ENCODE data around the gene RRP1.

Gene RRP1

DNA sequence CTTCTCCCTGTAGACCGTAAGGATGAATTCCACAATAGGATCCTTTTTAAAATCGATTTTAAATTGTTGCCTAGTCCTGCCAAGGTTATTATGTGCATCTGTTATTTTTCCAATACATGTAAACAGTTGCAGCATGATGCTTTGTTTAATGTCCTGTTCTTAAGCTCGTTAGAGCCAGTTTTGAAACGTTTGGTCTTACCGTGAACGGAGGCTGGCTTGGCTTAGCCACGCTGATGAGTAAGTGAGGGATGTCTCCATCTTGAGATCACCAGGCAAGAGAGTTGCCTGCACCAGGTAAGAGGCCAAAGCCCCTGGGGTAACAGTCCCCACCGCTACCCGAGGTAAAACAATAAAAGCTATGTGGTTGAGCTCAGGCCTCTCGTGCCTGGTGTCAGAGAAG lies 30.6 kb upstream of the RRP1 start:
- no peak for DNase-seq

DNA sequence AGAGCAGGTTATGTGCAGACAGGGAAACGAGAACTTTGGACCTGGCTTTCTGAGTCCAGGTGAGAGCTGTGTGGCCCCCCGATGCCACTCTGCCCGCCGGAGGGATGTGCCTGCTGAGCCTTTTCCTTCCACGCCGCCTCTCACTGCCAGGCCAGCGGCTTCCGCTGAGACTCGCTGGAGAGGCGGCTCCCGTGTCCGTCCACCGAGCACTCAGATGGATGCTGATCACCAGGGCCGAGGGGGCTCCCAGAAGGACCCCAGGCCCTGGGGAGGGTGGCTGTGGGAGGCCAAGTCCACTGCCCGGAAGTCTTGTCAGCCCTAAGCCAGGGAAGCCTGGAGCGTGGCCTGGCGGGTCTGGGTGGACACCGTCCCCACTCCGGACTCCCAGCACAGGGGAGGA lies 29.7 kb upstream of the RRP1 start:
- DNase-seq: no peak

DNA sequence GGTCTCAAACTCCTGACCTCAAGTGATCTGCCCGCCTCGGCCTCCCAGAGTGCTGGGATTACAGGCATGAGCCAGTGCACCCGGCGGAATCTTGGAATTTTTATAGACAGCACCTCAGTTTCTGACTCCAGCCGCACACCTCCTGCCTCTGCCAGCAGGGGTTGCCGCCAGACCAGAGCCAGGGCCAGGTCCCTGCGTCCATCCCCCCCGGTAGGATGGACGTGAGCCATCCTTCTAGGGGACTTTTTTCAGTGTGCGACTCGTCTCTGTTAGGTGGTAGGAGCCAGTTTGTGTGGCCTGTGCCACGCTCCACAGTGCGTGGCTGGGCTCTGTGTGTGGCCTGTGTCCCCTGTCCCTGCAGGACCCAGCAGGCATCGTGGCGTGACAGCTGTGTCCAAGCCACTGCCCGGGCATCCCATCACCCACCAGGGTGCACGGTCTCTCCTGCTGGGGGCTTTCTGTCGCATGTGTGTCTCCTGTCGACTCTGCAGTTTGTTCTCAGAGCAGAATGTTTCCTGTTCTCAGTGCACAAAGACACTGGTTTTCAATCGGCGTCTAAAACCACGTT lies 28.9 kb upstream of the RRP1 start:
- DNase-seq: no peak

DNA sequence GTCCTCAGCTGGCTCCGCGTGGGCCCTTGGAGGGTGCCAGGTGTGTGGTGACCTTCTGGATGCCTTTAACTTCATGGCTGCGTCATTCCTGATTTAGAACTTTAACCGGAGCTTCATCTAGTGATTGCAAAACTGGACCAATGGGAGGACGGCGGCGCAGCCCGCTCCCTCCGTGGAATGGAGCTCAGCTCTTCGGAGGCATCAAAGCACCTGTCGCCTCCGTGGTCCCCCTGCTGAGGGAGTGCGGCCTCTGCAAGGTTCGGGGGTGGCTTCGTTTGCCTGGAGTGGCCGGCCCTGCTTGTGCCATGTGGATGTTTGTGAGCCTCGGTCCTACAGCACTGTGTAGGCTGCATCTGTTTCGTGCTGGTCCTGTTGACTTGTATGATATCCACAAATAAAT lies 27.5 kb upstream of the RRP1 start:
- no peak for DNase-seq

DNA sequence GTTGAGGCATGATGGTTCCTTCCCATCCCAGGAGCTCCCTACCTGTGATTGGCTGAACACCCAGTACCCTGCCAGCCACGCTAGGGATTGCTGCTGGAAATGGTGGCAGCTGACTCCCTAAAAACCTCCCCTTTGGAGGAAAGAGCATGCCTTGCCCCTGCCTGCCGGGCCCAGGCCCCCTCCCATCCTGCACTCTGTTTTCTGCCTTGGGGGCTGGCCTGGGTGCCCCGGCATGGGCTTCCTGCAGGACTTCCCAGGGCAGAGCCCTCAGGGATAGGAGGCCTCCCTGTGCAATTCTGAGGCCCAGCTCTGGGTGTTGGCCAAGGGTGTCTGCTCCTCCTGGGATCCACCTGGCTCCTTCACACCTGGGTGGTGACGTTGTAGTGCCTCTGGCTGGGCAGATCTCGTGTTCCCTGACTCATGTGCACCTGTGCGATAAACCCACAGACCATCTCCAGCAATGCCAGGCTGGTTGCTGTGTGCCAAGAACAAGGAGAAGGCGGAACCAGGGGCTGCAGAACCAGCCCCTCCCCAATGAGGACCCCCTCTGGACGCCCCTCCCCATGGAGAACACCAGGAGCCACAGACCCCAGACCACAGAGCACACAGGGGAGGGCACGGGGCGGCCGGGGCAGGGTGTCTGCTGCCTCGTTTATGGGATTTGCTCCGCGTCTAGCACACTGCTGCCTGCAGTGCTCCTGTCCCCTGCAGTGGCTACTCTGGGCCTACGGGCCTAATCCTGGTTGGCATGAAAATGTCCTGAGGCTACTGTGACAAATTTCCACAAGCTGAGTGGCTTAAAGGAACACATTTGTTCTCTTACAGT lies 26.9 kb upstream of the RRP1 start:
- no peak for DNase-seq

DNA sequence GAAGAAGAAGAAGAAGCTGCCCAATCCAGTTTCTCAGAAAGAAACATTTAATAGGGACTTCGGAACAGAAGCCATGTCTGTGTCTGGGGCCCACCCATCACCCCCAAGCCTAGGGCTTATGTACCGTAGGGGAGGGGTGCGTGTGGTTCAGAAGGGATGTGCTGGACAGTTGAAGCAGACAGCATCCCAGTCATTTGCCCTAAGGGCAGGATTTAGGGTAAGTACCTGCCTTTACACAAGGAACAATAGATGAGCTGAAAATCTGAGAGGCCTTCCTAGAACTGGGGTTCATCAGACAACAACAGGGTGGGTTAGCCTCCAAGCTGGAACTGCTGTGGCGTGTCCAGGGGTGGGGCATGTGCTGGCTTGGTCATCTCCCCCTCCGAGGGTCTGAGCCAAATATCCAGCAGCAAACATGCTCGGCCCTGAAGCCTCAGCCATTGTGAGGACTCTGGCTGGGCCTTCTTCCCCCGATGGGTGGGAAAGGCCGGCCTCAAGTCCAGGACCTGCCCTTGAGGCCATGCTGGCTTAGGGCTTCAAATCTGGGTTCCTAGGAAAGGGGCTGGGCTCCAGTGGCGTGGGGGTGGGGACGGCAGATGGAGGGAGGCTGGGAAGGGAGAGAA lies 25.4 kb upstream of the RRP1 start:
- no peak for DNase-seq

DNA sequence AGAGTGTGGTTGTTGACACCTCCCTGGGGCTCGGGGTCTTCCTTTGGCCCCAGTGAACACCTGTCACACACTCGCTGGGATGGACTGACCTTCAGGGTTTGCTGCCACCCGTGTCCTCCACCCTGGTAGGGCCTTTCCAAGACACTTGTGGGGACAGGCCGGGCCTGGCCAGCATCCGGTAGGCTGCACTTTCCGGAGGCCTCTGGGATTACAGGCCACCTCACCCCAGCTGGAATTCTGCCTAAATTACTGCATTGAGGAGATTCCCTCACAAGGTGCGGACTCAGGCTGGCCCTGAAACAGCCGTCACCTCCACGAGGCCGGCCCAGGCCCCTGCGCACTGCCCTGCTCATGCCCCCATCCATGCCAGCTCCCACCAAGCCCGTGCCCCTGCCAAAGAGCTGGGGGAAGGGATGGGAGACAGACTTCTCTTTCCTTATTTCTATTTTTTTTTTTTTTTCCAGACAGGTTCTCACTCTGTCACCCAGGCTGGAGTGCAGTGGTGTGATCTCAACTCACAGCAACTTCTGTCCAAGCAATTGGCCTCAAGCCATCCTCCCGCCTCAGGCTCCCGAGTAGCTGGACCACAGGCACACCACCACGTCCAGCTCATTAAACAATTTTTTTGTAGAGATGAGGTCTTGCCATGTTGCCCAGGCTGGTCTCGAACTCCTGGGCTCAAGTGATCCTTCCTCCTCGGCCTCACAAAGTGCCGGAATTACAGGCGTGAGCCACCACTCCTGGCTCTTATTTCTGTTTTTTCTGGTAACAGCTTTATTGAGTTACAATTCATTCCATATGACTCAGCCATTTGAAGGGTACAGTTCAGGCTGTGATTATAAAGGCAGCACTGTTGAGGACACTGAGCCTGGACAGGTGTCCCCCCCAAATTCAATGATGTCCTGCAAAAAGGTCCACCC lies 24.5 kb upstream of the RRP1 start:
- DNase-seq: no peak

DNA sequence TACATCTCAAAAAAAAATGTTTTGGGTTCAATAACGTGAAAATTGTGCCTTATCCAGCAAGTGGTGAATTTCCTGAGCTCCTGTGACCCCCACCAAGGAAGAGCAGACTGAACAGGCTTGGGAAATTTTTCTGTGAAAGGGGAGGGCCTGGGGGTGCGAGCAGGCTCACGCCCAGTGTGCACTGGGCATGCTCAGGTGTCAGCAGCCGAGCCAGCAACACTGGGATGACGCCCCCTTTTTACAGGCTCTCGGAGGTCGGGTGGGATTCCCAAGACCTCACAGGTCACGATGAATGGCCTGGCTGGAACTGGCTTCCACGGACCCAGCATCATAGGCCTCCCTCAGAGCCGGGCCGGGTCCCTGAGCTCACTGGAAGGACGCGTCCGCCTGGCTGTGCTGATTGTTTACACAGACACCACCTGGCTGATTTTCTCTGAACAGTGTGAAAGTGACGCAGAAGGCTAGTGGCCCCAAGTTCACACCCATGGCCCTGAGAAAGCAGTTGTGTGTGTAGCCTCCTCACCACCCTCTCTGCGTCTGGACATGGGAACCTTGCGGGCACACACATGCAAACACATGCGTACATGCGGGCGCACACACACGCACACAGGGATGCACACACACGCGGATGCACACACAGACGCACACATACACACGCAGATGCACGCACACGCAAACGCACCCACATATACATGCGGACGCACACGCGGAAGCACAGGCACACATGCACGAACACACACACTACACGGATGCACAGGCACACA lies 22.5 kb upstream of the RRP1 start:
- no peak for DNase-seq

DNA sequence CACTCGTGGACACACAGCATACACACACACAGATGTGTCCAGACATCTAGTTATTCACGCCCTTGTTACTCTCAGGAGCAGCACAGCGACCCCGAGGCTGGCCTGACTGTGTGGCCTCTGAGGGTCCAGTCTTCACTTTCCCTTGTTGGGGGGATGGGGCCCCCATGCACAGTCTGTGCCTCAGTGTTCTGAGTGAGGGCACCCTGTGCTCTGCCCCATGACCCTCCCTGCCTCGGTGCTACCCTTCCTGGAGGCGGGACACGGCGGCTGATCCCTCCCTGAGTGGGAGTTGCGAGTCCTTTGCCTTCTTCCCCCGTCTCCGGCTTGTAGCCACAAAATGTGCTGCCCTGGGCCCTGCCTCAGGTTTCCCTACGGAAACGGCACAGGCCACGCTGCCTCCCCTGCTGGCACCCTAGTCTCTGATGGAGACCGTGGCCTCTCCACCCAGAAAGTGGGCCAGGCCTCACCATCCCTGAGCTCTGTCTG lies 21.8 kb upstream of the RRP1 start:
- no peak for DNase-seq

DNA sequence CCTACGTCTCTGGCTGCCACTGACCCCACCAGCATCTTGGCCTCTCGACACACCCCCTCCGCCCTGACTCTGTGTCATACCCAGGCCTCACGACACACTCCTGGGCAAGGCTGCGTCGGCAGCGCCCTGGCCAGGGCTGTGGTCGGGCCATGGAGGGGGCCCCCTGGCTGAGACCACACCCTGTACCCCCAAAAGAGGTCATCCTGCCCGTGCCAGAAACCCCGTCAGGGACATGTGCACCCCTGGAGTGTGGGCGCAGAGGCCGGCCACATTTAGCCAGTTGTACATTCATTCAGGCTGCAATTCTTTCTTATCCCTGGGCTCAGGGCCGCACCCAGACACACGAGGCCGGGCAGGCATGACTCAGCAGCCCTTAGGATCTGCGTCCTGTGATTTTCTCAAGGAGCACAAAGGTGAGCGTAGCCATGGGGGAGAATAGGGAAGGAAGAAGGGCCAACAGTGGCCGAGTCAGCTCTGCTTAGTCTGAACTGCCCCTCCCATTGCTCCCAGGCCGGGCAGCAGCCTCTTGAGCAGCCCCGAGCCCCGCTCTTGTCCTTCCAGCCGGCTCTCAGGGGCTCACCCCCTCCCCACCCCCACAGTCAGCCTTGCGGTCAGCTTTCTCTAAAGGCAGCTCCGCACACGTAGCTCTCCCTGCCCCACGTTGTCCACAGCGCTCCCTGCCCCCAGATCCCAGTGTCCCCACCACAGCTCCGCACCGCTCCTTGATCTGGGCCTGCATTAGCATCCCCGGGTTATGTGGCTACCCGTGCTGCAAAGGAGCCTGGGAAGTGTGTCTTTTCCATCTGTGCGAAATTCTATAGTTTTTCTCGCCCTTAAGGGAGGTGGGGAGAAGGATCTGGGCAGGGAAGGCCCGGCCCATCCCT lies 21.2 kb upstream of the RRP1 start:
- DNase-seq: no peak

DNA sequence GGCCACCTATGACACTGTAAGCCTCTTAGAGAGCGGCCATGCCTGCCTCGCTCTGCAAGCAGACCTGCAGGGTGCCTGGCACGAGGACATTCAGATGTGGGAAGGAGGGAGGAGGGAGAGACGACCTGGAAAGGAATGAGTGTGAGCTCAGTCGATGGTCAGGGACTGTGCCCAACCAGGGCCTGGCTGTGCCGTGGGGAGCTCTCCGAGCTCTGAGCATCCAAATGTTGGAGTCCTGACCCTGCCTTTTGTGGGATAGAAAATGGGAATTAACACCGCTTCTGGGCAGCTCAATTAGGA lies 20.6 kb upstream of the RRP1 start:
- no peak for DNase-seq

DNA sequence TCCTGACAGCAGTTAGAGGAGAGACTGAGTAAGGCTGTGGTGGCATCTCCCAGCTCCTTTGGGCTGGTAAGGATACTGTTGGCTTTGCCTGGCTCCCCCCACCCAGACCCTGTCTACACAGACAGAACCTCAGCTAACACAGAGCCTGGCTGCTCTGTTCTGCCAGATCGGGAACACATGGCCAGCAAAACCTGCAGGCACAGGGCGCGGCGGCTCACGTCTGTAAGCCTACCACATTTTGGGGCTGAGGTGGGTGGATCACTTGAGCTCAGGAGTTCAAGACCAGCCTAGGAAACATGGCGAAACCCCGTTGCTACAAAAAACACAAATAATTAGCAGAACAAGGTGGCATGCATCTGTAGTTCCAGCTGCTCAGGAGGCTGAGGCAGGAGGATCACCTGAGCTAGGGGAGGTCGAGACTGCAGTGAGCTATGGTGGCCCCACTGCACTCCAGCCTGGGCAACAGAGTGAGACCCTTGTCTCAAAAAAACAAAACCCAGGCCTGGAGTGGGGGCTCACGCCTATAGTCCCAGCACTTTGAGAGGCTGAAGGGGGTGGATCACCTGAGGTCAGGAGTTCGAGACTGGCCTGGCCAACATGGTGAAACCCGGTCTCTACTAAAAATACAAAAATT lies 19.9 kb upstream of the RRP1 start:
- DNase-seq: no peak

DNA sequence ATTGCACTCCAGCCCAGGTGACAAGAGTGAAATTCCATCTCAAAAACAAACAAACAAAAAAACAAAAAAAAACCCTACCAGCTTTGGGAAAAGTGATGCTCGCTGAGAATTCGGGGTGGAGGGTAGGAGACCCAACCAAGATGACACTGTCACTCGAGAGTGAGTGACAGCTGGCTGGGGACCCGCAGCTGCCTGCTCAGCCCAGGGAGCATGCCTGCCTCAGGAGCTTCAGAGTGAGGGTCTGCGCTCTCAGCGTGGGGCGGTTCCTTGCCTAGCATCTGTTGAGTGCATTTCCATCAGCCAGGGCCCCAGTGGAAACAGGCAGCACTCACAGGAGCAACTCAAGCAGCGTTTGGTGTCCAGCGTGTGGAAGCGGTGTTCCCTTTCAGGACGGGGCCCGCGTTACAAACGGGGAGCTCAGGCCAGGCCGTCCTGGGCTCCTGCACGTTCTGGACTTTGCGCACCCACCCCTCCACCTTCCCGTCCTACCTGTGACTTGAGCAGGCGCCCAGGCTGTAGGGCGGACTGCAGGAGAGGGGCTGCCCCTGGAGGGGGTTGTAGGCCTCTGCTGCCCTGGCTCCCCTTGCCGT lies 19.2 kb upstream of the RRP1 start:
- DNase-seq: no peak

DNA sequence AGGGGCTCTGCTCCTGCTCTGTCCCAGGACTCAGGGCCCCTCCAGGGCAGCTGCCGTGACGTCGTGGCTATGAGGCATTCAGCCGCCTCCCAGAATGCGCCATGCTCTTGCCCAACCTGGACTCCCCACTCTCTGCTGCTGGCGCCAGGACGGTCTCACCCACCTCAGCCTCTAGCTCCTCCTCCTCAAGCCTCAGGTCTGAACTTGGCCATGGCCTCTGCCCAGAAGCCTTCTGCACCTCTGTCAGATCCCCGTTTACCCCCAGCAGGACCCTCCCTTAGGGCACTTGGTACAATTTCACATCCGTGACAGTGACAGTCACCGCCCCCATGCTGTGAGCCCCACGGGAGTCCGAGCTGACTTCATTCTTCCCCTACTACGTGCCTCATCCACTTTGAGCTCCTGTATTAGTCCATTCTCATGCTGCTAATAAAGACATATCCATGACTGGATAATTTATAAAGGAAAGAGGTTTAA lies 18.1 kb upstream of the RRP1 start:
- DNase-seq: no peak

DNA sequence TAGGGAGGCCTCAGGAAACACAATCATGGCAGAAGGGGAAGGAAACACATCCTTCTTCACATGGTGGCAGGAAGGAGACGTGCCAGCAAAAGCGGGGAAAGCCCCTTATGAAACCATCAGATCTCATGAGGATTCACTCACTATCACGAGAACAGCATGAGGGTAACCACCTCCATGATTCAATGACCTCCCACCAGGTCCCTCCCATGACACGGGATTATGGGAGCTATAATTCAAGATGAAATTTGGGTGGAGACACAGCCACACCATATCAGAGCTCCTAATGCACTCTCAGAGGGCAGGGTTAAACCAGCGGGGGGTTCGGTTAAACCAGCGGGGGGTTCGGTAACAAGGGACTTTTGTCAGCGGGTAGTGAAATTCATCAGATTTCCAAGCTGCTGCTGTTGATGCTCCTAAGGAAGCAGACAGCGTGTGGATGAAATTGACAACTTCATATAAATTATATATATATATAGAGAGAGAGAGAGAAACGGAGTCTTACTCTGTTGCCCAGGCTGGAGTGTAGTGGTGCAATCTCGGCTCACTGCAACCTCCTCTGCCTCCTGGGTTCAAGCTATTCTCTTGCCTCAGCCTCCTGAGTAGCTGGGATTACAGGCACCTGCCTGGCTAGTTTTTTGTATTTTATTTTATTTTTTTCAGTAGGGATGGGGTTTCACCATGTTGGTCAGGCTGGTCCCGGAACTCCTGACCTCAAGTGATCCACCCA lies 17.5 kb upstream of the RRP1 start:
- DNase-seq: no peak

DNA sequence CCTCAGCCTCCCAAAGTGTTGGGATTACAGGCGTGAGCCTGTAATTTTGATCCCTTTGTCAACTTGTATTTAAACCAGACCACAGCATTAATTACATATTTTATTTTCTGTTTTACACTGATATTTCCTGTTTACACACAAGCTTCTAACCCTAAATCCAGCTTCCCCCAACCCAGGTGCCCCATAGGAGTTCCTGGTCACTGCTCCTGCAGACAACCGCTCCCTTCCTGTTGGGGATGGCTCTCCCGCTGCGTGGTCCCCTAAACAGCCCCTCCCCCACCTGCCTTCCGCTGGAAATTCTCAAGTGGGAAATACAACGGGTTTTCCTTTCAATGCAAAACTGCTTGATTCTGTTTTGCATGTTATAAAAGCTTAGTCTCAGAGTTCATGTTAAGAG lies 17.0 kb upstream of the RRP1 start:
- DNase-seq: no peak

DNA sequence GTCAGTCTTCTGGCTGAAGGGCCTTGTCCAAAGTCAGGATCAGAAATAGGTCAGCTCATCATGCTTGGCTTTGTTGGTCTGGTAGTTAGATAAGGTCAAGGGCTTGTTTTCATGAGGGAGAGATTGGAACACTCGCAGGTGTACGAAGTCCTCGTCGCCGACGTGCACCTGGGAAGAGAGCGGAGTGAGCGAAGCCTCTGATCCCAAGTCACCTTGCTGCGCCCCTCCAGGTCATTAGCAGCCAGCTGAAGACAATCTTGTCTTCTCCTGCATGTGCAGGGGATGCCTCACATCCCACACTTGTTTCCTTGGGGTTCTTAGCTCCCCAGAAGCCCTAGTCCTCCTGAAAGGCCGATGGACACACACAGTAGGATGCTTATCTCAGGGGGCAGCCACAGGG lies 15.2 kb upstream of the RRP1 start:
- DNase-seq: no peak

DNA sequence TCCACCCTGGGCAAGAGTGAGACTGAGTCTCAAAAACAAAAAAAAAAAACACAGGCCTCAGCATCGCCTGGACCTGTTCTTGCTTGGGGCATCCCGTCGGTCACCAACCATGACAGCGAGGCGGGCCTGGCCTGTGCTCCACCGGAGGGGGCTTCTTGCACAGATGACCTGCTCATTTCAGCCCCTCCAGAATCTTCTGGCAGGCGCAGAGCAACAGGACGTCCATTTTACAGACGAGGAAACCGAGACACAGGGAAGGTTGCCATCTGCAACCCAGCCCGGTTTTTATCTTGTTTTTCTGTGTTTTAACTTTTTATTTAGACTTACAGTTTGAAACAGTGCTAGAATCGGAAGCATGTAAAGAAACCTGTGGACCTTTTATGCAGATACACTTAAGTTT lies 14.2 kb upstream of the RRP1 start:
- no peak for DNase-seq

DNA sequence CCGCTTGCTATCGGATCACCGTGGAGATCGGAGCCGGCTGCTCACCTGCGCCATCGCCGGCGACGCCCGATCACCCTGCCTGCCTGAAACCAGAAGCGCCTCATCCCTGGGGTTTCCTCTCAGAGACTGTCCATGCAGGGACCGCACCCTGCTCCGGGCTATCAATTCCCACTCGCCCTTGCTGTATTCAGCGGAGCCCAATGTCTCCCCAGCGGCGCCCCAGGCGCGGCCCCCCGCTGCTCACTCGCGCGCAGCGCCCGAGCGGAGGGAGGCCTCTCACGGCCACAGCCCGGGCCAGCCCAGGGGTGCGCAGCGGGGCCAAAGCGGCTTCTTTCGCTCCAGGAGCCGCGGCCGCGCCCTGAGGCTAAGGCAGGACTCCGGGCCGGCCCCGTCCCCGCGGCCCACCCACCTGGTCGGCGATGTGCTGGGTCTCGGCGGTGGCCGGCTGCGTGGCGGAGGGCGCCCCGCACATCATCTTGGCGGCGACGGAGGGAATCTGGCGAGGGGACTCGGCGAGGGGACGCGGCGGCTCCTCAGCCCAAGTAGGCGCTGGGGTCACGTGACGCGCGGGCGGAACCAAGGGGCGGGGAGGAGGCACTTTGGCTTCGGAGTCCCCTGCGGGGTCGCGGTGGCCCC lies 13.5 kb upstream of the RRP1 start, which contains the start of gene CSTB:
TSS of gene CSTB (minus strand) at position 514 of the 636 bp plus-strand sequence. CDS start at position 475, 39 bp downstream.
- DNase-seq: peak; percentile 86

All from CD4-positive, alpha-beta T cell treated with Interleukin-17A for 1 hour (primary cell).